D721Med (cell line): ENCODE measurements around the gene H1-8.

ENCODE experiments used
- DNase-seq: peaks from one replicate; pipeline ENCODE4 v3.0.0; 2011; ENCODE audit warnings: low spot score; ENCODE audit not compliant: insufficient read length
- FAIRE-seq: peaks from 2 replicates; lab custom pipeline; 2011; peaks lifted over from hg19 to GRCh38; lab: Jason Lieb, UNC
- TF ChIP-seq, protein P1 (sequence below): IDR thresholded peaks from 2 replicates; pipeline ENCODE4 v1.5.1; 2012; ENCODE audit warnings: mild to moderate bottlenecking, control low read depth; ENCODE audit not compliant: insufficient read depth; ENCODE audit errors: missing control alignments

Gene H1-8

DNA sequence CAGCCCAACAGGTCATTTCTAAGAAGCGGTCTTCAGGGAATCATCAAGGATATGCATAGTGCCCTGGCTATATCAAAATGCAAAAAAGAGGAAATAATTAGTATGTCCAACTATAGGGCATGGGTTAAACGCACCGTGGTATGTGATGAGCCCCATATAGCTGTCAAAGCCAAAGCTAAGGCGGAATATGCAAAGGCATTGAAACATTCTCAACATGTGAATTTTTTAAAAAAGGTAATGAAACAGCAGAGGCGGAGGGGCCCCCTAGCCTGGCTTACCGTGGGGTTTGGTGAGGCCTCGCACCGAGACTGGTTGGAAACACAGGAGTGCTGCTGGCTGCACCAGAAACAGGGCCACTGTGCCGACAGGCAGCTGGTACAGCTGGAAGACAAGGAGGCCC, 40.3 kb downstream of the H1-8 start:
- TF ChIP-seq, protein P1, sequence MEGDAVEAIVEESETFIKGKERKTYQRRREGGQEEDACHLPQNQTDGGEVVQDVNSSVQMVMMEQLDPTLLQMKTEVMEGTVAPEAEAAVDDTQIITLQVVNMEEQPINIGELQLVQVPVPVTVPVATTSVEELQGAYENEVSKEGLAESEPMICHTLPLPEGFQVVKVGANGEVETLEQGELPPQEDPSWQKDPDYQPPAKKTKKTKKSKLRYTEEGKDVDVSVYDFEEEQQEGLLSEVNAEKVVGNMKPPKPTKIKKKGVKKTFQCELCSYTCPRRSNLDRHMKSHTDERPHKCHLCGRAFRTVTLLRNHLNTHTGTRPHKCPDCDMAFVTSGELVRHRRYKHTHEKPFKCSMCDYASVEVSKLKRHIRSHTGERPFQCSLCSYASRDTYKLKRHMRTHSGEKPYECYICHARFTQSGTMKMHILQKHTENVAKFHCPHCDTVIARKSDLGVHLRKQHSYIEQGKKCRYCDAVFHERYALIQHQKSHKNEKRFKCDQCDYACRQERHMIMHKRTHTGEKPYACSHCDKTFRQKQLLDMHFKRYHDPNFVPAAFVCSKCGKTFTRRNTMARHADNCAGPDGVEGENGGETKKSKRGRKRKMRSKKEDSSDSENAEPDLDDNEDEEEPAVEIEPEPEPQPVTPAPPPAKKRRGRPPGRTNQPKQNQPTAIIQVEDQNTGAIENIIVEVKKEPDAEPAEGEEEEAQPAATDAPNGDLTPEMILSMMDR: no peak
- FAIRE-seq: no peak

DNA sequence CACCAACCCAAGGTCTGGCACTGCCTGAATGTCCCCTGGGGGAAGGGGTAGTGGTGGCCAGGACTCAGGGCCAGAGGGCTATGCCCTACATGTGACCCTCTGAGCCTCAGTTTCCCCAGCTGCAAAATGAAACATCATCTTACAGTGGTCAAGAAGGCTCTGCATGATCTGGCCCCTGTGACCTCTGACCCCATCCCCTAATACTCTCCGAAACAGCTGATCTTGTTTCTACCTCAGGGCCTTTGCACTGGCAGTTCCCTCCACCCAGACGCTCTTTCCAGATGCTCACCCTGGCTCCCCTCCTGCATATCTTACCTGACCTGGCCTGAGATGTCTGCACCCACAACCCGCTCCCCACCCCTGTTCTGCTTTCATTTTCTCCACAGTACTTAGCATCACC, 41.7 kb downstream of the H1-8 start:
- TF ChIP-seq, protein P1: no peak
- no peak for FAIRE-seq
- DNase-seq: no peak

More for the DNA sequence above, 40.3 kb downstream of the H1-8 start:
- DNase-seq: no peak

DNA sequence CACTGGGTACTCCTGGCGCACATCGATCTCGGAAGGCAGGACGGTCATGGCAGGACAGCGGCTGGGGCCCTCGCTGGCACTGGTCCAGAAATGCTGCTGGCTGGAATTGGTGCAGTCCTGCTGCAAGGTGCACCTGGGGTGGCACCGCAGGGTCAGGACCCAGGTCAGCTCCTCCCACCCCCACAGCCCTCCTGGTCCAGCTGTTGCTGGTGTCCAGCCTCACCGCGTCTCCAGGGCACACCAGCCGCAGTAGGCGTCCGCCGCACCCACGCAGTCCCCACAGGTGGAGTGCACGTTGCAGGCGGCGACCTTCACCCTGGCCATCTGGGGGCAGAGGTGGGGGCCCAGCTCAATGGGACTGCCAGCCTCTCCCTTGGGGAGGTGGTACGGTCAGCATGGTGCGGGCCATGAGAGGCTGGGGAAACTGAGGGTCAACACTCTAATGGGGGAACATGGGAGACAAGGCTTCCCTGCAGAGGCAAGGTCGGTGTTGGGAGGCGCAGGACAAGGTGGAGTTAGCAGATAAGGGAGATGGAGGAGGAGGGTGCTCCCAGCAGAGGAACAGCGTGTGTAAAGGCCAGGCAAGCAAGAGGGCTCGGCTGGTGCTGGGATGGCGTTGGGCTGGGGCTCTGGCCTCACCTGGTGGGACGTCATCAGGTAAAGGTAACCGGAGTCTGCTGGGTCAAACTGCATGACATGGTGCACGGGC, 43.1 kb downstream of the H1-8 start:
- FAIRE-seq (no peak), DNase-seq (no peak)
- TF ChIP-seq, protein P1: no peak

DNA sequence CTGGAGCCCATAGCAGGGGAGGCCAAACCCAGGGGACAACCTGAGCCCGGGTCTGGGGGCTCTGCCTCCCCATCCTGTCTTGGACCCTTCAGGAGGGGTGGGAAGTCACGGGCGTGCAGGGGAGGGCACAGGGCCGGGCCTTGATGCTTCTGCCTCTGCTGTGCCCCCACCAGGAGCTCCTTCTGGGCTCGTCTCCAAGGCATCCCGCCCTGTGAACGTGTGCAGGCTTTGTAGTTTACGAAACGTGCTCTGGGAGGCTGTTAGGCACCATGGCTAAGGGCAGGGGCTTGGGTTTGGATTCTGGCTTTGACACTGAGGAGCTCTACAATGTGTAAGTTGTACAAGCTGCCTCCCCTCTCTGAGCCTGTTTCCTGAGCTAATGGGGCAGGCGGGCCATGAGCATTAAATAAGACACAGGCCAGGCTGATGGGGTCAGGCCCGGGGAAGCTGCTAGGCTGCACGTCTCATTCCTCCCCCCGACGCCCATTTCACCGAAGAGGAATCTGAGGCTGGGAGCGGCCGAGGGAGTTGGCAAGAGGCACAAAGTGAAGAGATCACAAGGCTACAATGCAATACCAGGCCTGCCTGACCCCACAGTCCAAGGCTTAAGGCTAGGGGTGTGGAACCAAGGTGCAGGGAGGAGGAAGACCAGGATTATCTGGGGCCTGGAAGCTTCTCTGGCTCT, 43.9 kb downstream of the H1-8 start:
- FAIRE-seq (no peak), DNase-seq (no peak)
- TF ChIP-seq, protein P1: no peak

DNA sequence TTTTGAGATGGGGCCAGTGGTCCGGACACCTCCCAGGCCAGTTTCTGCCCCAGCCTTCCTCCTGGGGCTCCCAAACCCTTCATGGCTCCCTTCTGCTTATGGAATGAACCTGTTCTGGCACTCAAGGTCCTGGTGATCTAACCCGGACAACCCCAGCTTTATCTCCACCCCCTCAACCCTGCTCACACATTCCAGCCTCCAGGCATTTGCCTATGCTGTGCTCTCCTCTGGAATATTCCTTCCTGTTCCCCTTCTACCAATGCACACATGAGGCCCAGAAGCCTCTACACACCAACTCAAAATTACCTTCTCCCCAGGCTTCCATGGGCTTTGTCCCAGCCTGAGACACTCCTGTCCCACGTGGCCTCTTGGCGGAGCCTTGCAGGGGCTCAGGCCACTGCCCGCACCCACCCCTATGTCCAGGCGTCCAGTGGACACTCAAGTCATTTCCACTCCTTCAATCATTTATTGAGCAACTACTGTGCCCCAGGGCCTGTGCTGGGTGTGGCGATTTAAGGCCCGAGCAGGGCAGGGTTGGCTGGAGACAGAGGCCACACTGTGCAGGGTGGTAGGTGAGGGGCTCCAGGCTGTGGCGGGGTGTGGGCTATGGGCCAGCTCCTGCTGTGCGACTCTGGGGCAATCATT, 44.7 kb downstream of the H1-8 start:
- TF ChIP-seq, protein P1: no peak
- DNase-seq: no peak
- no peak for FAIRE-seq

DNA sequence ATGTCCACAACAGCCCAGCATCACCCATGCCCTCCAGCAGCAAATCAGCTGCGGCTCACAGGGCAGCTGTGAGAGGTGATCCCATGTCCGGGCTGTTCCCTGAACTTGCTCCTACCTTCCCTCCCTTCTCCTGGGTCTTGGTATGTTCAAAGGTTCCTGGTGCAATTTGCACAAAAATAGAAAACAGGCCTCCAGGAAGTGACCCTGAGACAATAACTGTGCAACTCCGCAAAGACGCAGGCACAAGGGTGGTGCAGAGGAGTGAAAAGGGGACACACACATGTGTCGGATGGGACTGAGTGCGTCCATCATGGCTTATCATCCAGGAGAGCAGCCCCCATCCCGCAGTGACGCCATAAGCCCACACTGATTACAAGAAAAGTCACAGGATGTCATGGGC, 47.2 kb downstream of the H1-8 start:
- TF ChIP-seq, protein P1: no peak
- FAIRE-seq (no peak), DNase-seq (no peak)
